Panc1 (cell line): Measurements from ENCODE around the gene PREP. TPM values are rescaled to one million over a fixed set of nuclear protein-coding genes. Genes with fewer than 3 reads are reported as not detected.

Experiments used
- ATAC-seq: fragments of 200-7000 bp; cut with Tn5 transposase; 2 replicates; pipeline ENCODE4 v1.9.1; 2020; ENCODE audit warnings: mild to moderate bottlenecking, moderate library complexity
- BruUV-seq: library from RNA; stranded (reverse); fragments of 400-500 nt; replicated peaks from 2 replicates; lab custom pipeline; 2021; lab: Mats Ljungman, UMichigan
- CTCF ChIA-PET: fragments of 300-600 bp; sonication (Branson Sonifier 250); formaldehyde crosslinking; loops from one replicate; lab custom pipeline; 2022; ENCODE audit warnings: antibody characterized with exemption; lab: Charles Lee
- POLR2A ChIA-PET: fragments of 300-600 bp; sonication (Branson Sonifier 250); formaldehyde crosslinking; loops from one replicate; lab custom pipeline; 2022; ENCODE audit warnings: antibody characterized with exemption; lab: Charles Lee
- DNase-seq: peaks from one replicate; pipeline ENCODE4 v3.0.0-alpha.2; 2010; ENCODE audit warnings: low read depth, low spot score
- H3K27ac ChIP-seq: 2 replicates; pipeline ENCODE4 v1.5.1; 2011; ENCODE audit warnings: mild to moderate bottlenecking, low read length, inconsistent platforms
- H3K27me3 ChIP-seq: fragments of 200-500 bp; sonication (Bioruptor generic); 2 replicates; pipeline ENCODE4 v1.6.0; 2014; ENCODE audit warnings: low read length, inconsistent platforms; ENCODE audit not compliant: control insufficient read depth, insufficient read depth
- H3K36me3 ChIP-seq: fragments of 200-500 bp; sonication (Bioruptor generic); 2 replicates; pipeline ENCODE4 v1.5.1; 2014; ENCODE audit warnings: inconsistent platforms, mild to moderate bottlenecking, low read length, moderate library complexity; ENCODE audit not compliant: control insufficient read depth, insufficient read depth
- H3K4me1 ChIP-seq: 2 replicates; pipeline ENCODE4 v1.5.1; 2011; ENCODE audit warnings: inconsistent platforms, mild to moderate bottlenecking, low read length, moderate library complexity; ENCODE audit not compliant: control insufficient read depth, insufficient read depth
- H3K4me3 ChIP-seq, 2 experiments: 2 replicates each; pipeline ENCODE4 v1.5.1; 2011 to 2012; ENCODE audit warnings: low read depth in 2 of 2, low read length in 2 of 2, mild to moderate bottlenecking in 2 of 2, inconsistent platforms in 1 of 2, moderate library complexity in 1 of 2
- H3K9me3 ChIP-seq: fragments of 200-500 bp; sonication (Bioruptor generic); 2 replicates; pipeline ENCODE4 v1.5.1; 2014; ENCODE audit warnings: low read depth, mild to moderate bottlenecking, inconsistent platforms, low read length, moderate library complexity; ENCODE audit not compliant: control insufficient read depth, insufficient read depth
- CTCF ChIP-seq: fragments of 450-650 bp; IDR thresholded peaks from 2 replicates; pipeline ENCODE4 v1.5.1; 2017; ENCODE audit warnings: mild to moderate bottlenecking
- POLR2AphosphoS5 ChIP-seq: IDR thresholded peaks from 2 replicates; pipeline ENCODE4 v1.6.1; 2012; ENCODE audit warnings: mild to moderate bottlenecking, low read depth, low read length, moderate library complexity
- REST ChIP-seq, 2 experiments: IDR thresholded peaks; 2 replicates each; pipeline ENCODE4 v1.6.1; 2011 to 2012; ENCODE audit warnings: low read depth in 2 of 2, control low read depth in 1 of 2, low read length in 1 of 2, mild to moderate bottlenecking in 1 of 2, moderate library complexity in 1 of 2; ENCODE audit not compliant: insufficient read depth in 1 of 2
- SIN3A ChIP-seq: IDR thresholded peaks from 2 replicates; pipeline ENCODE4 v1.6.1; 2012; ENCODE audit warnings: low read depth, mild to moderate bottlenecking, low read length, moderate library complexity, borderline replicate concordance; ENCODE audit not compliant: insufficient read depth
- TCF7L2 ChIP-seq: IDR thresholded peaks from 2 replicates; pipeline ENCODE4 v1.6.1; 2011; ENCODE audit warnings: mild to moderate bottlenecking, low read depth, low read length, inconsistent platforms
- in situ Hi-C: cut with HindIII; loops from 2 replicates; pipeline ENCODE4 v1.10.0; 2016; ENCODE audit warnings: low sequenced_read_pairs, low pct_unique_long_range_greater_than_20kb
- intact Hi-C: fragments of 100-400 bp; cut with micrococcal nuclease; formaldehyde crosslinking; loops from one replicate; pipeline ENCODE4 v1.10.0; 2022; ENCODE audit not compliant: unreplicated experiment
- total RNA-seq: library from RNA; stranded (reverse); gene quantifications from one replicate; pipeline ENCODE4 v1.2.1, GENCODE V29; 2021; ENCODE audit not compliant: unreplicated experiment

Gene PREP
- total RNA-seq, 1 experiment from 2014 or later, result 50.4 TPM

GRCh38 chr6:105449756-105450390, 47.0 kb upstream of the PREP start:
- intact Hi-C loops (no loop called here), in situ Hi-C loops (no loop called here)
- ChIA-PET CTCF (interaction anchor here (0.6 kb wide), 1 partner anchor 8 kb away, joined by 7 read pairs; no protein-coding TSS in a partner anchor), POLR2A (no interaction called here)
- ATAC-seq (no peak), DNase-seq (no peak)
- no peak overlapping the region for H3K27ac ChIP-seq
- TF ChIP-seq SIN3A (no peak), REST (IDR thresholded peaks at IDR 0.05; ENCODE audit: insufficient read depth in 1 of 2, low read depth in 2 of 2, low read length in 1 of 2) (no peak), TCF7L2 (no peak), CTCF (no peak), POLR2AphosphoS5 (no peak)
- H3K4me3 ChIP-seq, result no peak overlapping the region
- no TSS peak for BruUV-seq
- H3K27me3 ChIP-seq, result no peaks in the 10 kb centered on the region
- no peaks in the 10 kb centered on the region for H3K4me1 ChIP-seq
- H3K36me3 ChIP-seq, result no peaks in the 10 kb centered on the region
- no peaks in the 10 kb centered on the region for H3K9me3 ChIP-seq

- no peak for TF ChIP-seq CTCF
- no peak for TF ChIP-seq POLR2AphosphoS5
- TF ChIP-seq TCF7L2, result no peak
- no peak for TF ChIP-seq REST (IDR thresholded peaks at IDR 0.05; ENCODE audit: insufficient read depth in 1 of 2, low read depth in 2 of 2, low read length in 1 of 2)
- no peak for TF ChIP-seq SIN3A
- H3K9me3 ChIP-seq, result no peaks in the 10 kb centered on the region
- no peaks in the 10 kb centered on the region for H3K36me3 ChIP-seq
- POLR2A ChIA-PET, result no interaction called here
- no peak overlapping the region for H3K27ac ChIP-seq
- DNase-seq (no peak), ATAC-seq (no peak)
- H3K27me3 ChIP-seq, result no peaks in the 10 kb centered on the region
- H3K4me1 ChIP-seq, result no peaks in the 10 kb centered on the region
- intact Hi-C loops, result no loop called here
- in situ Hi-C loops, result no loop called here
- no TSS peak for BruUV-seq
- CTCF ChIA-PET, result no interaction called here
- H3K4me3 ChIP-seq, result no peak overlapping the region
These were observed 42.6 kb upstream of the PREP start for GRCh38 chr6:105445481-105445880.
